GM18526 (cell line): ENCODE measurements around the gene EMP2.

Experiments
- POLR2A ChIP-seq: IDR thresholded peaks from 3 replicates; pipeline ENCODE4 v1.6.1; 2011; ENCODE audit not compliant: insufficient read length; ENCODE audit errors: extremely low read depth

EMP2 gene

GRCh38 chr16:10579965-10580882, at the start of gene EMP2:
Gene EMP2 (minus strand): TSS chr16:10580598. CDS start chr16:10547617, 32,981 bp downstream.
- TF ChIP-seq POLR2A, result no peak

- no peak for TF ChIP-seq POLR2A
These were observed 49.2 kb upstream of the EMP2 start for GRCh38 chr16:10629592-10629963.

GRCh38 chr16:10625595-10626357, 45.4 kb upstream of the EMP2 start:
- TF ChIP-seq POLR2A, result no peak

GRCh38 chr16:10624527-10624926, 44.1 kb upstream of the EMP2 start:
- no peak for TF ChIP-seq POLR2A

- no peak for TF ChIP-seq POLR2A
These were observed 42.7 kb upstream of the EMP2 start for GRCh38 chr16:10623059-10623458.

- TF ChIP-seq POLR2A, result no peak
These were observed 41.9 kb upstream of the EMP2 start for GRCh38 chr16:10622036-10622921.

- TF ChIP-seq POLR2A, result no peak
These were observed 39.7 kb upstream of the EMP2 start for GRCh38 chr16:10620120-10620519.

GRCh38 chr16:10619271-10619849, 39.0 kb upstream of the EMP2 start:
- TF ChIP-seq POLR2A, result no peak

GRCh38 chr16:10618710-10619209, 38.4 kb upstream of the EMP2 start:
- TF ChIP-seq POLR2A, result no peak

GRCh38 chr16:10617662-10618420, 37.4 kb upstream of the EMP2 start:
- no peak for TF ChIP-seq POLR2A

- no peak for TF ChIP-seq POLR2A
These were observed 36.6 kb upstream of the EMP2 start for GRCh38 chr16:10616756-10617640.

- TF ChIP-seq POLR2A, result no peak
These were observed 36.0 kb upstream of the EMP2 start for GRCh38 chr16:10616419-10616755.

- TF ChIP-seq POLR2A, result no peak
These were observed 34.3 kb upstream of the EMP2 start for GRCh38 chr16:10614685-10615084.
